GM21528 (cell line): ENCODE results near the gene SNCAIP.
"Not testable (repeated sequence)": the region's sequence is repeated elsewhere in the genome, so short reads cannot be mapped to it uniquely, and the experiment has no call there.

Experiments used
- ATAC-seq: cut with Tn5 transposase; IDR thresholded peaks from one replicate; pipeline ENCODE4 v1.9.1; 2021; ENCODE audit warnings: mild to moderate bottlenecking, moderate library complexity; ENCODE audit not compliant: unreplicated experiment, low FRiP score

The SNCAIP gene

GRCh38 chr5:122353361-122353760 lies 41.3 kb downstream of the SNCAIP start:
- not testable (repeated sequence) for ATAC-seq

- ATAC-seq: no peak
Observed at GRCh38 chr5:122354293-122354692, 42.3 kb downstream of the SNCAIP start.

- no peak for ATAC-seq
Observed at GRCh38 chr5:122355324-122355723, 43.3 kb downstream of the SNCAIP start.

DNA sequence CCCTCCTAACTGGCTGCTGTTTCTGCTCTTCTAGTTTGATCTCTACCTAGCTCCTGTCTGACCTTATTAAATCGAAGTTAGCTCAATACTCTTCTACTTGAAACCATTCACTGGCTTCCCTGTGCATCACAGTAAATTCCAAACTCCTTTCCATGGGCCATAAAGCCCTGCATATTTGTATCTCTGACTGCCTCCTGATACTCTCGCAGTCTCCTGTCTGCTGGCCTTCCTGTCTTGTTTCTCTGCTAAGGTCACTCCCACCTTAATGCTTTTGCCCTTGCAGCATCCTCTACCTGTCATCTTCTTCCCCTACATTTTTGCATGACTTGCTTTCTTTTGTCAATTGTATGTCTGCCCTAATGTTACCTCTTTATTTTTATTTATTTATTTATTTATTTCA lies 44.8 kb downstream of the SNCAIP start:
- ATAC-seq: no peak

GRCh38 chr5:122358372-122358979 lies 46.4 kb downstream of the SNCAIP start:
- ATAC-seq: no peak

GRCh38 chr5:122362361-122362760 lies 50.3 kb downstream of the SNCAIP start:
- ATAC-seq: no peak

GRCh38 chr5:122363623-122364022 lies 51.6 kb downstream of the SNCAIP start:
- no peak for ATAC-seq

GRCh38 chr5:122366501-122366900 lies 54.5 kb downstream of the SNCAIP start:
- no peak for ATAC-seq

- no peak for ATAC-seq
Observed at GRCh38 chr5:122367456-122367855, 55.4 kb downstream of the SNCAIP start.

- ATAC-seq: no peak
Observed at GRCh38 chr5:122368510-122369251, 56.6 kb downstream of the SNCAIP start.

GRCh38 chr5:122369253-122369815 lies 57.3 kb downstream of the SNCAIP start:
- ATAC-seq: no peak

- ATAC-seq: no peak
Observed at GRCh38 chr5:122371511-122372151, 59.6 kb downstream of the SNCAIP start.

- ATAC-seq: no peak
Observed at GRCh38 chr5:122374110-122374509, 62.1 kb downstream of the SNCAIP start.

DNA sequence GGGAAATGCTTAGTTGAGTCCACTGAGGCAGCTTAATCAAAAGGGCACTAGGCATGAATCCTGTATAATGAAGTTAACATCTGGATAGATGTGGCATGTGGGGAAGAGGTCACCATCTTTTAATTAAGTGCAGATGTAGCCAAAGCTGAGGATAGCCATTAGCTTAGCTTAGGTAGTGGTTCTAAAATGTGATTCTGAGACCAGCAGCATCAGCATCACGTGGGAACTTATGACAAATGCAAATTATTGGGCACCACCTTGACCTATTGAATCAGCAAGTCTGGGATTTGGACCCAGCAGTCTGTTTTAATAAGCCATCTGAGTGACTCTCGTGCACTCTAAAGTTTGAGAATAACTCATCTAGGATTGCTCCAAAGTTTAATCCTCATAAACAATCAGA lies 63.8 kb downstream of the SNCAIP start:
- no peak for ATAC-seq

DNA sequence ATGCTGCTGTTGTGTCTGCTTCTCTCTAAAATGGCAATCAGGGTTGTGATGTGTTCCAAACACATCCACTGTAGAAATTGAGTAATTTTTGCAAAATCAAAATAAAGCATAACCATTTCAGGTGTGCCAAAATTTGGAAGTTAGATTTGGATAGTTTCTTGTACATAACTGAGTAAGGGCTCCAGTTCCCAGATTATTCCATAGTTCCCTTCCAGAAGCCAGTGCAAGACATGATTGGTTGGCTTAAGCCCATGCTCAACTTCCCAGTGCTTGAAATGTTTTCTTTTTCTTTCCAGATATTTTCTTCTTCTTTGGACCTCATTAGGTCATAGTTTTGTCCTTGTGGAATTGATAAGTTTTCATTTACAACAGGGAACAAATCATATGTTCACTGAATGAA lies 64.2 kb downstream of the SNCAIP start:
- ATAC-seq: no peak

DNA sequence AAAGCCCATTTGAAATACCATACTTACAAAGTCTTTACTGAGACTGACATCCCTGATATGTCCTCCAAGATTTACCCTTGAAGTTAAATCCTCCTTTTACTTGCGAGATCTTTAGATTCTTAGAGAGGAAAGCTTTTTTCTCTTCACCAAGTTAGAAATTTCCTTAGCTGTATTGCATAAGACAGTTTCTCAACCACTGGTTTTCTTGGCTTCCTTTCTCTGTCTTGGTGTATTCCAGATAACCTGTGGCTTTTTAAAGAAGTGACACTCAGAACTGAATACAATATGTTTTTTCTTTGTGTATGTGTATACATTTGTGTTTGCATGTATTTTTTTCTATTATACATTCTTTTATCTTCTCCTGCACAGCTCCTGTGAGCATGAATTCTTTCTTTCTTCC lies 65.0 kb downstream of the SNCAIP start:
- ATAC-seq: no peak

GRCh38 chr5:122382938-122383337 lies 70.9 kb downstream of the SNCAIP start:
- ATAC-seq: not testable (repeated sequence)

DNA sequence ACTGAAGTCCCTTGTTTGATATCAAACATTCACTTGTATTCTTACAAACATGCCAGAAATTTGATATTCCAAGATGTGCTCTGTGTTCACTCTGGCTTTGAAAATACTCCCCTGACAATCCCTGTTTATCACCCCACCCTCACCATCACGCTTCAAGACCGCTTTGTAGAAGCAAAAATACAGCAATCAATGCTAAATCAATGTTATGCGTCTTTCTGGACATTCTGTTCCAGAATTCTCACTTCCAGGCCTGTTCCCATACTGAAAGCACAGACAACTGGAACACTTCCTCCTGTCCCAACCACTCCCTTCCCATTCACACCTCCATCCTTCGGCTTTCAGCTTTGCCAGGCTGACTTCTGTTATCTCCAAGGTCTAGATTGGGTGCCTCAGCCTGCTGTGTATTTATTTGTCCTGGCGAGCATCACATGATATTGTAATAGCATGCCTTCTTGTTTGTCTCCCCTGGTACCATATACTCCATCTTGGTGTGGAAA lies 72.8 kb downstream of the SNCAIP start:
- no peak for ATAC-seq

- no peak for ATAC-seq
Observed at GRCh38 chr5:122385286-122385685, 73.2 kb downstream of the SNCAIP start.

DNA sequence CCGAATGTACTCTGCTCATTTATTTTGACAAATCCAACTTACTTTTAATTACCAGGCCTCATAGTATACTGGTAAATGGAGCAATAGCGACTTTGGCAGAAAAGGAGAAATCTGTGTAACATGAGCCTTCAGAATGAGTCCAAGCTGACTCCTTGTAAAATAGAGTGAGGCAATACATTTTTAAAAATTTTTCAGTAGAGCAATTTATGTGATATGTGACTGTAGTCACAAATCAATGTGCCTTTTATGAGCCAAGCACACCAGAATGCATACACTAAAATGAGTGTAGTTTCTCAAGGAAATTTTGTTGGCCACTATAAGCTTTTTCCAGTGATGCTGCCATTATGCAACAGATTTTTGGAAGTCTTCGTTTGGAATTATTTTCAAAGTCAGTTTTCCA lies 73.8 kb downstream of the SNCAIP start:
- no peak for ATAC-seq

- ATAC-seq: no peak
Observed at GRCh38 chr5:122390154-122390553, 78.1 kb downstream of the SNCAIP start.
